HG03064 (cell line): ENCODE data around the gene ATG4B.

Experiments used
- ATAC-seq: cut with Tn5 transposase; IDR thresholded peaks from one replicate; pipeline ENCODE4 v1.9.1; 2021; ENCODE audit warnings: low read depth; ENCODE audit not compliant: unreplicated experiment

The ATG4B gene

GRCh38 chr2:241637795-241638660 is 535 bp downstream of the ATG4B start:
- peak; percentile 22 for ATAC-seq

DNA sequence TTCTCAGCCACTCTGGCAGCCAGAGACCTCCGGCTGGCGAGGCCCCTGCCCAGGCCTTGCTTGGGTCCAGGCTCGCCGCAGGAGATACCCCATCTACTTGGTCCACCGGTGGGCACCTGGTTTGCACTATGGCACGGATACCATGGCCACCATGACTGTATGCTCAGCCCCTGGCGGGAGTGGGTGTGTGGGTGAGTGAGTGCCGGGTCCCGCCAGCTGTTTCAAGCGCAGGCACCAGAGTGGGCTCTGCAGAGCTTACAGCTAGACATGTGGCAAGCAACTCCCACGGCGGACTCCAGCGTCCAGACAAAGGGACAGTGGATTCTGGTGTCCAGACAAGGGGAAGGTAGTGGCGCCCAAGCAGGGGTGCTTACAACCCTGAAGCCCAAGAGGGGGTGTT is 1.4 kb downstream of the ATG4B start:
- no peak for ATAC-seq

DNA sequence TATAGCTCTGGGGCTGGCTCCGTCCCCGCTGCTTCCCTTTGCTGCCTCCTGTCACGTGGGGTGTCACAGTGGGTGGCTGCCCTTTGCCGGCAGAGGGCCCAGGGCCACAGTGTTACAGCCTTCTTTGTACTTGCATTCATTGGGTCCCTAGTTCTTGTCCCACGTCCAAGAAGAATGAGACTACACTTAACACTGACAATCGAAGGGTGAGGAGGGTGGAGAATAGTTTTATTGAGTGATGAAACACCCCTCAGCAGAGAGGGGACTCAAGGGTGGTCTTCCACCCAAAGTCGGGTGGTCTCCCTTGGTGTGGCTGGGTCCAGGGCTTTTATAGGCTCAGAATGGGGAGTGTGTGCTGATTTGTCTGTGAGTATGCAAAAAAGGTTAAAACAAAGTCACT is 1.9 kb downstream of the ATG4B start:
- no peak for ATAC-seq

GRCh38 chr2:241640165-241640795 is 2.8 kb downstream of the ATG4B start:
- no peak for ATAC-seq

DNA sequence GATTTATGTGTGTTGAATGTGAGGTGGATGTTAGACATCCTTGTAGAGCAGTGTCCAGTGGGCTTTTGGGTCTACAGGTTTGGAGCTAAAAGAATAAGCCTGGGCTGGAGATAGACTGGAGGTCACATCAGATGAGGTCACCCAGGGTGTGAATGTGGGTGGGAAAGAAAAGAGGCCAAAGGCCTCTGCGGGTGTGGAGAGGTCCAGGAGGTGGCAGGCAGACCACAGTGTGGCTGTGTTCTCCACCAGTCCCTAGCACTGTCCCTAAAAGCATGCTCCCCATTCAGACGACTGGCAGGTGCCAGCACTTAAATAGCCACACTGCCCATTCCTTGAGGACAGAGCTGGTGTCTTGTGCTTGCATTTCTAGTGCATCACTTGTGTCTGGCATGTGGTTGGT is 4.1 kb downstream of the ATG4B start:
- ATAC-seq, result no peak

DNA sequence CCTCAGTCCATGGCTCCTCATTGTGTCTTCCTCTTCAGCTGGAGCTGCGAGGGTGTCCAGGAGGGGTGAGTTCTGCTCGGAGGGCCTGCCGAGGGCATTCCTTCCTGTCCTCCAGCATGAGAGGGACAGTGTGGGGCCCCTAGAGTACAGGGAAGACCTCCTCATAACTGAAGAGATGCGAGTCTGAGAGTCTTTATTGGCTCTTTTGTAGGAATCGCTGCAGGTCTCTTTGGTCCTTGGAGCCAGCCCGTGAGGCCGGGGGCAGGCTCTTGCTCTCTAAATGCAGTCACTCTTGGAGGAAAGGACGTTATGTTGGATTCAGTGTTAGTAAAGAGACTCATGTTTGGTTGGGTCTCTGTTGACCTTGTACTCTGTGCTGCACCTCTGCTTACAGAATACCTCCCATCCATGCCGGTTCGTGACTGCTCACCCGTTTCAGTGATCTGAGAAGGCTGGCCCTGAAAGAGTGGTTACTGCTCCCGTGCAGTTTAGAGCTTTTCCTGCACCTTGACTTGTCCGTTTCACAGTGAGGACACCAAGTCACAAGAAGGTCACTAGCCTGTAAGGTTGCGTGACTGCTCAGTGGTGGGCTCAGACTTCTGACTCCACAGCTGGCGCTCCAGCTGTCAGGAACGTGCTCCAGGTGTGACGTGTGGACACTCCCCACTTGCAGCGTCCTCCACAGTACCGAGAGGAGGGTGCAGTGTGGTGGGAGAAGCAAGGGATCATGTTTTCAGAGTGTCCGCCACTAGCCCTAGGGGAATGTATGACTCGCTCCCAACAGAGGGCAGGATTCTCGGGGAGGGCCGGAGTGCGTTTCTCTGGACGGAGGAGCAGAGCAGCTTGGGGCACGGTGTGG is 7.8 kb downstream of the ATG4B start:
- ATAC-seq, result no peak

DNA sequence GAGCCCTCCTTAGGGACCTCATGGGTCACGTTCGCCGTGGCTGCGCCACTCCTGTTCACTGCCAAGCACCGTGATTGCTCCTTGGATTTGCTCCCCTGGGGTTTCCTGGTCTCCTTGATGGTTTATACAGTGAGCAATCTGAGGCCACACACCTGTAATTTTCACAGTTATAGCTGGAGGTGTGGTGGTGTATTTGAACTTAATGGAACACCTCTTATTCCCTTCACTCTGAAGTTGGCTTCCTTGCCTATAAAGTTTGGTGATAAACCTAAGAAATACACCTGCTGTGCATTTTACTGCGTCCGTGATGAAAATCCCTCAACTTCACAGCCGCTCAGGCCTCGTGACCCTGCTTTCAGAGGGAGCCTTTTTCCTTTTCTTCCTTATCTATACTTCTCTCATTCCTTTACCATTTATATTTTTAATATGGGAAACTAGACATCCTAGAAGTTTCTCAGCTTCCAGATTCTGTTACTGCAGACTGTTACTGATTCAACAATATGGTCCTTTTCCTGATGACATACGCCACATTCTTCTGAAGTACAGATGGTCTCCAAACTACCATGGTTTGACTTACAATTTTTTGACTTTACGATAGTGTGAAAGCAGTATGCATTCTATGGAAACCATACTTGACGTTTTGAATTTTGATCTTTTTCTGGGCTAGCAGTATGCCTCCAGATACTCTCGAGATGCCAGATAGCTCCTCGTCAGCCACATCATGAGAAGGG is 8.6 kb downstream of the ATG4B start:
- ATAC-seq, result no peak

DNA sequence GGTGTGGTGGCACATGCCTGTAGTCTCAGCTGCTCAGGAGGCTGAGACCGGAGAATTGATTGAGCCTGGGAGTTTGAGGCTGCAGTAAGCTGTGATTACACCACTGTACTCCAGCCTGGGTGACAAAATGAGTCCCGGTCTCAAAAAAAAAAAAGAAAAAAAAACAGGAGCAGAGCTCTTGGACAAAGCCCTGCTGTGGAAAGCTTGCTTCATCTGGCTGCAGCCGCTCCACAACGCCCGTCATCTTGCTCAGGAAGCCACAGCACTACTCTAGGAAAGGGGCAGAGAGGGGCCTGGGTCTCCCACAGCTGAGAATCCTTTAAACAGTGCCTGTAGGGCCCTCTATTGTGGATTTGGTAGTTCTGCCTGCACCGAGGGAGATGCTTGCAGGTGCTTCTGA is 11.0 kb downstream of the ATG4B start:
- no peak for ATAC-seq

DNA sequence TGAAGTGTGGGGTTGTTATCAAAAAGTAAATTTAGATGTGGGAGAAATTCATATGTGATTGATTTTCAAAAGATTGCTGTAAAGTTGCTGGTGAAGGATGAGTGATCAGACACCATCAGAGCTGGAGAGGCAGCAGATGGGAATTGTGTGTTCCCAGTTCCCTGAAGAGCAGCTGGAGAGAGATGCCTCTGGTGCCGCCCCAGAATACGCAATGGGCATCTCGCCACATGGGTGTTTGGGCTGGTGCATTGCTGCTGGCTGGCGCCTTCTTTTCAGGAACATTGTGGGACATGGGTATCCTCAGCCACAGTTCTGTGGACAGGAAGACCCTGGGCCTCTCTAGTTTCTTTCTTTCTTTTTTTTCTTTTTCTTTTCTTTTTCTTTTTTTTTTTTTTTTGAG is 11.9 kb downstream of the ATG4B start:
- no peak for ATAC-seq

DNA sequence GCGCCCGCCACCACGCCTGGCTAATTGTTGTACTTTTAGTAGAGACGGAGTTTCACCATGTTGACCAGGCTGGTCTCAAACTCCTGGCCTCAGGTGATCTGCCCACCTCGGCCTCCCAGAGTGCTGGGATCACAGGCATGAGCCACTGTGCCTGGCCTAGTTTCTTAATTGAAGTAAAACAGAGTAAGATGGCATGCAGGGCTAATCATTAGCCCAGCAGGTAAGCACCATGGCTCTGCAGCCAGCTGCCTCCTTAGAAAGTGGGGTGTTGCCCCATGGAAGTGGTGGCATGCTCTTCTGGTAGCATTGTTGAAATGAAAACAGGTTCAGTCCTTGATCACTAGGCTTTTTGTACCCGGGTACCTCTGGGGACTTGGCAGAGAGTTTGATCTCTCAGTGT is 12.4 kb downstream of the ATG4B start:
- no peak for ATAC-seq

DNA sequence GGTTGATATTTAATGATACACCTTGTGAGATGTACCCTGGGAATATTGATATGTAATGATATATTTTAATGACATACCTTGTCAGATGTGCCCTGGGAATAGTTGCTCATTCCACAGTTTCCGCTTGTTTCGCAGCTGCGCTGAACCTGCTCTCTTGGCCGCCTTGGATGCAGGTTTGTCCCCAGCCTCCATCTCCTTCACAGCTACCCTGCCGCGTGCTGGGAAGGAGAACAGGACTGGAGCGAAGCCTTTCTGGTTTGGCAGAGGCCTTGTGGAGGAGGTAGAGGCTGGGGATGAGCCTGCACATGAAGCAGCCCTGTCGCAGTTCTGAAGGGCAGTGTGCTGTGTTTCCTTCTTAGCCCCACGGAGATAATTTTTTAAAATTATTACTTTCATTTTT is 14.6 kb downstream of the ATG4B start:
- no peak for ATAC-seq

DNA sequence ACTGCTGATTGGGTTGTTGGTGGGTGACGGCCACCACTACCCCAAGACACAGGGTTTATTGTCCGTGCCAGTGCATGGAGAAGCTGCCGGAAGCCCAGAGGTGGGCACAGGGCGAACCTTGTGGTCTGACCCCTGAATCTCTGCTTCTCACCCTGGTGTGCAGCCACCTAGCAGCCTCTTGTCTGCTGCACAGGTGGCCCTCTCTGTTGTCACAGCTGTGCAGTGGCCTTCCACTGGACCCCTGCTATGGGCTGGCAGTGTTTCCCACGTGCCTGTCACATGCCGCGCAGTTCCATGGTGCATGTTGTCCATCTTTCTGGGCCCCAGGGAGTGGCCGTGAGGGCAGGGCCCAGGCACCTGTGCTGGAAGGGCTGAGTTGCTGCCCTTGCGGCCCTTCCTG is 15.2 kb downstream of the ATG4B start:
- ATAC-seq, result no peak

DNA sequence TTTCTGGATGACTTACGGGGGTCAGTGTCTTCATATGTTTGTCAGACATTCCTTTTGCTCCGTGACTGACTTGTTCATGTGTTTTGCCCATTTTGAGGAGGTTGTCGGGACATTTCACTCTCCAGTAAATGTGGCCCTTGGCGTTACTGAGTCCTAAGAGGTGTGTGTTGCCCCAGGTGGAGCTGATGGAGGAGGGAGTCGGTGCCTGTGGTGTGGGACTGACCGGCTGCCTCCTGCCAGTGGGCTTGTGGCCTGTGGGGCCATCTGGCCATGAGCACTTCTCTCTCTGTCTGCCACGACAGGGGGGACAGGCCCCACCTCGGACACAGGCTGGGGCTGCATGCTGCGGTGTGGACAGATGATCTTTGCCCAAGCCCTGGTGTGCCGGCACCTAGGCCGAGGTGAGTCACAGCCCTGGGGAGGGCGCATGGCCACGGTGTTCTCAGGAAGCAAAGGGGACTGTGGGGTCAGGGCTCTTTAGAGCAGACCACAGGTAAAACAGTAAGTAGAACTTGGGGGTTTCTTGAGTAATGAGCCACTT is 15.8 kb downstream of the ATG4B start:
- no peak for ATAC-seq

- no peak for ATAC-seq
Observed at GRCh38 chr2:241654551-241654950, 17.1 kb downstream of the ATG4B start.

- ATAC-seq, result no peak
Observed at GRCh38 chr2:241655516-241656189, 18.2 kb downstream of the ATG4B start.

- ATAC-seq, result no peak
Observed at GRCh38 chr2:241656190-241656741, 18.8 kb downstream of the ATG4B start.

GRCh38 chr2:241657786-241658254 is 20.3 kb downstream of the ATG4B start:
- no peak for ATAC-seq

DNA sequence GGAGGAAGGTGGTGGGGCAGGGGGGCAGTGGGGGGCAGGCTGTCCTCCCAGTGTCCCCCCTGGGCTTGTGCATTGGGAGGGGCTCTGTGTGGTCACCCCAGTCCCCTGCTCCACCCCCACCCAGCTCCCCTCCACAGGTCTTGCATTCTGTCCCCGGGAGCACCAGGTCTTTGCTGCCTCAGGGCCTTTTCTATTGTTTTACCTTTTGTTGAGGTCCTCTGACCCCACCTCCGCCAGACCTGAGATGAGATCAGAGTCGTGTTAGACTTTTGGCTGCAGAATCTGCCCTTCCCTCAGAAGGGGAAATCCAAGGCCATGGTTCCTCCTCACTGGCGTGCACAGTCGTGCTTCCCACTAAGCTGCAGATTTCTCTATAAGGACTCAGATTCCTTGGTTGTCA is 20.8 kb downstream of the ATG4B start:
- ATAC-seq, result no peak

GRCh38 chr2:241659150-241659739 is 21.8 kb downstream of the ATG4B start:
- ATAC-seq, result no peak
